Lung (tissue), 12 donors: Measurements from ENCODE around the gene RUSF1. TPM values are rescaled to one million over a fixed set of nuclear protein-coding genes. Genes with fewer than 3 reads are reported as not detected.

ENCODE experiments used
- ATAC-seq: fragments of 200-7000 bp; cut with Tn5 transposase; one replicate; pipeline ENCODE4 v1.9.1; 2020; ENCODE audit warnings: moderate number of reproducible peaks; ENCODE audit not compliant: insufficient read depth, low FRiP score
- DNase-seq, 3 donors: peaks; one replicate each; pipeline ENCODE4 v3.0.0-alpha.2; 2013 to 2017
- H3K27ac ChIP-seq, 2 donors: one replicate each; pipeline ENCODE4 v1.5.1; 2013; ENCODE audit warnings: mild to moderate bottlenecking in 2 of 2, moderate library complexity in 2 of 2, control low read depth in 1 of 2, inconsistent platforms in 1 of 2, low read depth in 1 of 2, low read length in 1 of 2
- H3K27me3 ChIP-seq, 3 donors: one replicate each; pipeline ENCODE4 v1.5.1; 2013; ENCODE audit warnings: low read length in 2 of 3; ENCODE audit not compliant: control insufficient read depth in 3 of 3, insufficient read depth in 3 of 3
- H3K36me3 ChIP-seq, 4 donors: one replicate each; pipeline ENCODE4 v1.5.1; 2013; ENCODE audit warnings: low read length in 4 of 4, mild to moderate bottlenecking in 1 of 4, moderate library complexity in 1 of 4; ENCODE audit not compliant: control insufficient read depth in 4 of 4, insufficient read depth in 4 of 4
- H3K4me1 ChIP-seq, 5 donors: one replicate each; pipeline ENCODE4 v1.5.1; 2013; ENCODE audit warnings: low read length in 5 of 5, mild to moderate bottlenecking in 2 of 5, moderate library complexity in 1 of 5; ENCODE audit not compliant: control insufficient read depth in 5 of 5, insufficient read depth in 5 of 5
- H3K4me3 ChIP-seq: one replicate; pipeline ENCODE4 v1.5.1; 2013; ENCODE audit warnings: mild to moderate bottlenecking, control low read depth, moderate library complexity
- H3K9ac ChIP-seq, 2 donors: one replicate each; pipeline ENCODE4 v1.5.1; 2013; ENCODE audit warnings: low read length in 2 of 2, control low read depth in 1 of 2; ENCODE audit not compliant: insufficient read depth in 1 of 2
- H3K9me3 ChIP-seq, 4 donors: one replicate each; pipeline ENCODE4 v1.5.1; 2013; ENCODE audit warnings: low read length in 3 of 4, mild to moderate bottlenecking in 1 of 4, moderate library complexity in 1 of 4; ENCODE audit not compliant: control insufficient read depth in 4 of 4, insufficient read depth in 3 of 4
- CTCF ChIP-seq: IDR thresholded peaks from 2 replicates; pipeline ENCODE4 v1.5.1; 2012; ENCODE audit warnings: mild to moderate bottlenecking; ENCODE audit errors: control extremely low read depth, extremely low read depth
- WGBS, 2 donors: extraction: QIAGEN DNeasy Blood & Tissue Kit; methylation state at CpG; one replicate each; pipeline ENCODE4 v1.1.7; 2013; 5-methylcytosine and 5-hydroxymethylcytosine counted together
- polyA plus RNA-seq, 2 donors: library from polyadenylated mRNA; stranded (reverse); fragments of 200-250 nt; gene quantifications; one replicate each; pipeline ENCODE4 v1.2.1, GENCODE V29; 2013
- total RNA-seq, 2 donors: library from RNA; depleted of rRNA in 1 of 2; stranded (reverse); fragments of >200 nt in 1 of 2; gene quantifications; one replicate each; pipeline ENCODE4 v1.2.1, GENCODE V29; 2014 to 2021
- donor health status: control.
- donor health status: control.
- donor health status: Bipolar disorder and iron deficiency.
- donor health status: healthy.
- donor health status: DM: yes; HTN: yes; CAD: no.

RUSF1 gene
- total and polyA plus RNA-seq, 4 donors: 56.1 to 82.7 (median 73.1) TPM

DNA sequence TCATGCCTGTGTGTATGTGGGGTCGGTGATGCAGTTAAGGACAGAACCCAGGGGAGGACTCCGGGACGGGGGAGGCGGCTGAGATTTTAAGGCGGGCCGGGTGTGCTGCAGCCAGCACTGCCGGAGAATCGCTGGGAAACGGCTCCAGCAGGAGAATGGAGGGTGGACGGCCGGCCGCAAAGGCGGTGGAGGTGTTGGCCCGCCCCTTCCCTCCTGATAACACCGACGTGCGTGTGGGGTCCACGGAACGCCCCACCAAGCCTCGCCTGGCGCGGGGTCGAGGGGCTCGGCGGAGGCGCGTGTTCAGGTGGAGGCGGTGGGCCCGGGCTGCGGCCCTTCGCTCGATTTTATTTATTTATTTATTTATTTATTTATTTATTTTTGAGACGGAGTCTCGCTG lies 66.2 kb downstream of the RUSF1 start:
- no peaks in the 10 kb centered on the region for H3K27me3 ChIP-seq
- no peak overlapping the region for H3K27ac ChIP-seq
- no peaks in the 10 kb centered on the region for H3K9me3 ChIP-seq
- no peaks in the 10 kb centered on the region for H3K36me3 ChIP-seq
- DNase-seq: no peak
- no peak for ATAC-seq
- no peaks in the 10 kb centered on the region for H3K4me1 ChIP-seq
- H3K4me3 ChIP-seq: no peak overlapping the region
- TF ChIP-seq CTCF: no peak
- no peak overlapping the region for H3K9ac ChIP-seq
- WGBS, 2 donors: 66 to 70% methylated on average over 34 of the region's 34 CpGs

DNA sequence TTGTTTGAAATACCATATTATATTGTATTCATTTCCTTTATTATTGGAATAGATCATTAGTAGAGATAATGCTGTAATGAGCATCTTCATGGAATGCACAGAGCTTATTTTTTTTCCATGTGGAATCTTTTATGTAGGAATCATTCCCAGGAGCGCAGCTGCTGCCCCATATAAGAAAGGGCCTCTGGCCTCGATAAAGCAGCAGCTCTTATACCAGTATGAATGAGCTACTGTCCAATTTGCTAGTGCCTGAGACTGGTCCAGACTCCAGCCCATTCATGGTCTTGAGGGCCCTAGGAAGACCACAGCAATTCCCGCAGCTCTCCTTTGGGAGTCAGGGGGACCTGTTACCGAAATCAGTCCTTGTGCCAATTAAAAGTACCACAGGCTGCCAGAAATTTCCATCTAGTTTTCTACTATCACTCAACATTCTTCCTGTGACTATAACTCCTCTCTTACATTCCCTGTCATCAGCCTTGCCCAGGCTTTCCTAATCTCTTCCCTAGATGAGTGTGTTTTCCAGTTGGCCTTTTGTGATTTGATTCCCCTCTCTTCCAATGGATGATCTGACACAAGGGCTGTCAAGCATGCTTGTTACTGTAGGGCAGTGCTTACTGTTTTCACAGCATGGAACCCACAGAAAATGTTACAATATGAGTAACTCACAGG lies 67.5 kb downstream of the RUSF1 start:
- ATAC-seq (no peak), DNase-seq (no peak)
- Histone ChIP-seq H3K27ac (peak overlapping the region in 1 of 2 donors; percentile 35), H3K9me3 (no peaks in the 10 kb centered on the region), H3K4me3 (no peak overlapping the region), H3K36me3 (no peaks in the 10 kb centered on the region), H3K27me3 (no peaks in the 10 kb centered on the region), H3K9ac (no peak overlapping the region), H3K4me1 (no peaks in the 10 kb centered on the region)
- no peak for TF ChIP-seq CTCF
- WGBS, 2 donors: 77 to 91% methylated on average over 4 of the region's 4 CpGs

GRCh38 chr16:31439519-31439918 lies 68.7 kb downstream of the RUSF1 start:
- DNase-seq: no peak
- no peak for TF ChIP-seq CTCF
- H3K36me3 ChIP-seq: no peaks in the 10 kb centered on the region

More at GRCh38 chr16:31439519-31439918, 68.7 kb downstream of the RUSF1 start:
- H3K27ac ChIP-seq: no peak overlapping the region
- H3K27me3 ChIP-seq: no peaks in the 10 kb centered on the region
- no peaks in the 10 kb centered on the region for H3K4me1 ChIP-seq
- no peak overlapping the region for H3K9ac ChIP-seq
- WGBS, 2 donors: 81 to 91% methylated on average over 3 of the region's 3 CpGs
- H3K9me3 ChIP-seq: no peaks in the 10 kb centered on the region
- no peak for ATAC-seq
- H3K4me3 ChIP-seq: no peak overlapping the region

Other genes with a start within 250 kb of the RUSF1 start
- 10 to 100 TPM; 11.0 to 56.2 TPM for gene ITGAM, start 248.4 kb downstream of the RUSF1 start, total RNA-seq
- 10 to 100 TPM in 1 of 2 donors, 1 to 10 TPM in 1; 9.2 to 84.0 TPM for gene ITGAM, start 248.4 kb downstream of the RUSF1 start, polyA plus RNA-seq
- 100 to 1,000 TPM in 1 of 2 donors, 10 to 100 TPM in 1; 38.1 to 134 TPM for gene ITGAX, start 153.2 kb downstream of the RUSF1 start, total RNA-seq
- gene ITGAX, start 153.2 kb downstream of the RUSF1 start, polyA plus RNA-seq: 100 to 1,000 TPM in 1 of 2 donors, 10 to 100 TPM in 1; 93.1 to 148 TPM
- 1 to 10 TPM in 1 of 2 donors, under 1 TPM in 1; 0.43 to 1.5 TPM for gene ITGAD, start 115.1 kb downstream of the RUSF1 start, total RNA-seq
- gene ITGAD, start 115.1 kb downstream of the RUSF1 start, polyA plus RNA-seq: under 1 TPM; 0.19 to 0.24 TPM
- not detected for gene COX6A2, start 80.0 kb downstream of the RUSF1 start, total RNA-seq
- gene COX6A2, start 80.0 kb downstream of the RUSF1 start, polyA plus RNA-seq: not detected
- gene ZNF843, start 65.6 kb downstream of the RUSF1 start, total RNA-seq: 1 to 10 TPM; 1.2 to 1.4 TPM
- gene ZNF843, start 65.6 kb downstream of the RUSF1 start, polyA plus RNA-seq: under 1 TPM; 0.25 to 0.30 TPM
- 10 to 100 TPM in 1 of 2 donors, 1 to 10 TPM in 1; 8.2 to 16.7 TPM for gene ARMC5, start 48.9 kb downstream of the RUSF1 start, total RNA-seq
- gene ARMC5, start 48.9 kb downstream of the RUSF1 start, polyA plus RNA-seq: 10 to 100 TPM; 11.4 to 13.2 TPM
- 10 to 100 TPM; 45.4 to 58.9 TPM for gene TGFB1I1, start 36.2 kb downstream of the RUSF1 start, total RNA-seq
- gene TGFB1I1, start 36.2 kb downstream of the RUSF1 start, polyA plus RNA-seq: 10 to 100 TPM; 25.1 to 29.9 TPM
- 1 to 10 TPM in 1 of 2 donors, under 1 TPM in 1; 0.85 to 1.7 TPM for gene SLC5A2, start 25.3 kb downstream of the RUSF1 start, total RNA-seq
- gene SLC5A2, start 25.3 kb downstream of the RUSF1 start, polyA plus RNA-seq: 1 to 10 TPM; 2.9 to 3.1 TPM
- 10 to 100 TPM in 1 of 2 donors, not detected in 1; 47.8 TPM for gene AHSP, start 19.5 kb upstream of the RUSF1 start, total RNA-seq
- under 1 TPM in 1 of 2 donors, not detected in 1; 0.30 TPM for gene AHSP, start 19.5 kb upstream of the RUSF1 start, polyA plus RNA-seq